ENCODE measurements around the gene SPTAN1.

SPTAN1 gene

DNA sequence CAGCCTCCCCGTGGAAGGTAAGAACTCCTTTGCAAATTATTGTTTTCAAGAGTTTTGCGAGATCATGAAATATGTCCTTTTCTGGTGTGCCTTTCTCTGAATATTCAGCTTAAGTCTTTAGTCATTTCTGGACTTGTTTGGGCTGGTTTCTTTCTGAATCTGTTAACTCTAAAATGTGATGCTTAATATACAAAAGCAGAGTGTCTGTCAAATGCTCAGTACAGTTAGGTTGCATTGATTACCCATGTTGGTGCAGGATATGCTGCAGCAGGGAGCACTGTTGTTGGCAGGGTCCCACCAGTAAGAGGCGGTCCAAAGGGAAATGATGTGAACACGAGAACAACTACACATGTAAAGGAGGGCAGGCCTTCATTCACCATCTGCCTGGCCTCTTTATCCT lies 47.7 kb downstream of the SPTAN1 start:
- Histone ChIP-seq H2BK120ac (ENCODE audit: low read depth, low read length) (no peak overlapping the region), H3K23ac (ENCODE audit: low read depth, low read length, poor library complexity) (no peak overlapping the region), H3K27me3 (ENCODE audit: control insufficient read depth in 3 of 3, insufficient read depth in 3 of 3, low read depth in 1 of 3, low read length in 3 of 3) (no peaks in the 10 kb centered on the region), H3K4me3 (ENCODE audit: low read length in 2 of 2) (no peak overlapping the region), H2AFZ (ENCODE audit: low read length) (no peak overlapping the region), H3K14ac (ENCODE audit: low read length) (no peak overlapping the region), H3K27ac (replicated peaks; ENCODE audit: low read length) (no peak overlapping the region), H3K18ac (ENCODE audit: low read length) (no peak overlapping the region), H3K4ac (ENCODE audit: low read length) (no peak overlapping the region), H2BK15ac (ENCODE audit: low read length) (no peak overlapping the region), H4K91ac (ENCODE audit: low read depth, low read length, poor library complexity) (no peak overlapping the region), H3K36me3 (replicated peaks in 1 of 2; ENCODE audit: control insufficient read depth in 2 of 2, insufficient read depth in 2 of 2, low read length in 2 of 2) (peaks cover 37 to 94% of the 10 kb centered on the region in 2 donors), H3K9me3 (replicated peaks in 1 of 2; ENCODE audit: control insufficient read depth in 2 of 2, insufficient read depth in 1 of 2, low read depth in 1 of 2, low read length in 2 of 2) (no peaks in the 10 kb centered on the region), H4K8ac (ENCODE audit: low read depth, low read length) (no peak overlapping the region), H3K9ac (ENCODE audit: low read depth, low read length, poor library complexity) (no peak overlapping the region), H2AK5ac (ENCODE audit: low read depth, low read length) (no peak overlapping the region), H3K4me1 (ENCODE audit: control insufficient read depth in 2 of 2, insufficient read depth in 1 of 2, low read depth in 1 of 2, low read length in 2 of 2) (no peaks in the 10 kb centered on the region), H3K4me2 (ENCODE audit: insufficient read depth, low read length, poor library complexity, severe bottlenecking) (no peak overlapping the region), H3K79me1 (ENCODE audit: low read depth, low read length) (no peaks in the 10 kb centered on the region), H2BK12ac (ENCODE audit: low read length) (no peak overlapping the region), H2BK5ac (ENCODE audit: low read length) (no peak overlapping the region)
- DNase-seq (ENCODE audit: low spot score), result no peak
- no CpG with 5 or more reads among the region's 4 CpGs for WGBS, 2 donors (ENCODE audit: extremely low coverage in 2 of 2, insufficient read length in 2 of 2, insufficient replicate concordance in 1 of 2)

DNA sequence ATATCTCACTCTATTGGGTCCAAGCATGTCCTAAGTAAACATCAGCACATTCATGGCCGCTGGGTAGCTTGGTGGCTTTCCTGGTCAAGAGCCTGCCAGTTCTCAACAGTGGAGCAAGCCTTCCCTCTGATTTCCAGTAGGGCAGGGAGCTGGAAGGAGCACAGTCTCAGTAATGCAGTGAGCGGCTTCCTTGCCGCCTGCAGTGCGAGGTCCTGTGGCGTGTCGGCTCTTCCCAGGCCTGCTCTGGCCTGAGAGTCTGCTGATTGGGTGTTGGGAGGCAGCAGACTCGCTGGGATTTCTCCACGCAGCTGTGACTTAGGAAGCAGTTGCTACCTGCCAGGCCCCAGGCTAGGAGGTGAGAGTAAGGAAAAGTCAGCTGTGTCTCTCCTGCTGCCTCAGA lies 51.3 kb downstream of the SPTAN1 start:
- H2AFZ ChIP-seq (ENCODE audit: low read length), result no peak overlapping the region
- no peaks in the 10 kb centered on the region for H3K27me3 ChIP-seq (ENCODE audit: control insufficient read depth in 3 of 3, insufficient read depth in 3 of 3, low read depth in 1 of 3, low read length in 3 of 3)
- H3K4me3 ChIP-seq (ENCODE audit: low read length in 2 of 2), result no peak overlapping the region
- H3K4me2 ChIP-seq (ENCODE audit: insufficient read depth, low read length, poor library complexity, severe bottlenecking), result no peak overlapping the region
- no peak overlapping the region for H3K18ac ChIP-seq (ENCODE audit: low read length)
- H2BK5ac ChIP-seq (ENCODE audit: low read length), result no peak overlapping the region
- no CpG with 5 or more reads among the region's 8 CpGs for WGBS, 2 donors (ENCODE audit: extremely low coverage in 2 of 2, insufficient read length in 2 of 2, insufficient replicate concordance in 1 of 2)
- H3K9ac ChIP-seq (ENCODE audit: low read depth, low read length, poor library complexity), result no peak overlapping the region
- no peak overlapping the region for H3K4ac ChIP-seq (ENCODE audit: low read length)
- H3K14ac ChIP-seq (ENCODE audit: low read length), result no peak overlapping the region
- H2AK5ac ChIP-seq (ENCODE audit: low read depth, low read length), result no peak overlapping the region
- H3K27ac ChIP-seq (replicated peaks; ENCODE audit: low read length), result no peak overlapping the region
- no peak overlapping the region for H2BK120ac ChIP-seq (ENCODE audit: low read depth, low read length)
- no peak overlapping the region for H2BK12ac ChIP-seq (ENCODE audit: low read length)
- H4K8ac ChIP-seq (ENCODE audit: low read depth, low read length), result no peak overlapping the region
- no peaks in the 10 kb centered on the region for H3K4me1 ChIP-seq (ENCODE audit: control insufficient read depth in 2 of 2, insufficient read depth in 1 of 2, low read depth in 1 of 2, low read length in 2 of 2)
- H4K91ac ChIP-seq (ENCODE audit: low read depth, low read length, poor library complexity), result no peak overlapping the region
- no peaks in the 10 kb centered on the region for H3K79me1 ChIP-seq (ENCODE audit: low read depth, low read length)
- H3K36me3 ChIP-seq (replicated peaks in 1 of 2; ENCODE audit: control insufficient read depth in 2 of 2, insufficient read depth in 2 of 2, low read length in 2 of 2), result peaks cover 41 to 94% of the 10 kb centered on the region in 2 donors
- H2BK15ac ChIP-seq (ENCODE audit: low read length), result no peak overlapping the region
- DNase-seq (ENCODE audit: low spot score), result no peak
- no peaks in the 10 kb centered on the region for H3K9me3 ChIP-seq (replicated peaks in 1 of 2; ENCODE audit: control insufficient read depth in 2 of 2, insufficient read depth in 1 of 2, low read depth in 1 of 2, low read length in 2 of 2)
- H3K23ac ChIP-seq (ENCODE audit: low read depth, low read length, poor library complexity), result no peak overlapping the region

DNA sequence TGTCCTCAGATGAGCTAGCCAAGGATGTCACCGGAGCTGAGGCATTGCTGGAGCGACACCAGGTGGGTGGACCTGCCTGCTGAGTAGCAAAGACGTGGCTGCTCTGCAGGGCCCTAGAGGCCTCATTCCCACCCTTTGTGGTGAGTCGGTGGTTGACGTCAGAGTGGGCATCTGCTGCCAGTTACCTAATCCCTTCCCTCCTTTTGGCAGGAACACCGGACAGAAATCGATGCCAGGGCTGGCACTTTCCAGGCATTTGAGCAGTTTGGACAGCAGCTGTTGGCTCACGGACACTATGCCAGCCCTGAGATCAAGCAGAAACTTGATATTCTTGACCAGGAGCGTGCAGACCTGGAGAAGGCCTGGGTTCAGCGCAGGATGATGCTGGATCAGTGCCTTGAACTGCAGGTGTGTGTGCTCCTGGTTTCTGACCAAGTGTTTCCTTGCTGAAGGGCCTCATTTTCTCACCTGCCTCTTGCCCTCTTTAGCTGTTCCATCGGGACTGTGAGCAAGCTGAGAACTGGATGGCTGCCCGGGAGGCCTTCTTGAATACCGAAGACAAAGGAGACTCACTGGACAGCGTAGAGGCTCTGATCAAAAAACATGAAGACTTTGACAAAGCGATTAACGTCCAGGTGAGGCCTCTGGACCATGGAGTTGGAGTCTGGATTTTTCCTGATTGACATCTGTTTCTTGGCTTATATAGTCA lies 55.4 kb downstream of the SPTAN1 start:
- DNase-seq (ENCODE audit: low spot score), result no peak
- no peak overlapping the region for H3K9ac ChIP-seq (ENCODE audit: low read depth, low read length, poor library complexity)
- H3K9me3 ChIP-seq (replicated peaks in 1 of 2; ENCODE audit: control insufficient read depth in 2 of 2, insufficient read depth in 1 of 2, low read depth in 1 of 2, low read length in 2 of 2), result no peaks in the 10 kb centered on the region
- H3K4ac ChIP-seq (ENCODE audit: low read length), result no peak overlapping the region
- peaks cover 52 to 96% of the 10 kb centered on the region in 2 donors for H3K36me3 ChIP-seq (replicated peaks in 1 of 2; ENCODE audit: control insufficient read depth in 2 of 2, insufficient read depth in 2 of 2, low read length in 2 of 2)
- no peak overlapping the region for H2BK5ac ChIP-seq (ENCODE audit: low read length)
- no peak overlapping the region for H2AK5ac ChIP-seq (ENCODE audit: low read depth, low read length)
- no peak overlapping the region for H2BK15ac ChIP-seq (ENCODE audit: low read length)
- H3K18ac ChIP-seq (ENCODE audit: low read length), result peak overlapping the region; percentile 72
- no peak overlapping the region for H2BK120ac ChIP-seq (ENCODE audit: low read depth, low read length)
- H4K91ac ChIP-seq (ENCODE audit: low read depth, low read length, poor library complexity), result no peak overlapping the region
- H3K4me3 ChIP-seq (ENCODE audit: low read length in 2 of 2), result no peak overlapping the region
- H3K27ac ChIP-seq (replicated peaks; ENCODE audit: low read length), result peak overlapping the region; percentile 1
- H3K23ac ChIP-seq (ENCODE audit: low read depth, low read length, poor library complexity), result no peak overlapping the region
- no CpG with 5 or more reads among the region's 16 CpGs for WGBS, 2 donors (ENCODE audit: extremely low coverage in 2 of 2, insufficient read length in 2 of 2, insufficient replicate concordance in 1 of 2)
- H2AFZ ChIP-seq (ENCODE audit: low read length), result no peak overlapping the region
- no peaks in the 10 kb centered on the region for H3K27me3 ChIP-seq (ENCODE audit: control insufficient read depth in 3 of 3, insufficient read depth in 3 of 3, low read depth in 1 of 3, low read length in 3 of 3)
- no peaks in the 10 kb centered on the region for H3K4me1 ChIP-seq (ENCODE audit: control insufficient read depth in 2 of 2, insufficient read depth in 1 of 2, low read depth in 1 of 2, low read length in 2 of 2)
- no peak overlapping the region for H3K14ac ChIP-seq (ENCODE audit: low read length)
- H3K79me1 ChIP-seq (ENCODE audit: low read depth, low read length), result no peaks in the 10 kb centered on the region
- no peak overlapping the region for H4K8ac ChIP-seq (ENCODE audit: low read depth, low read length)
- H2BK12ac ChIP-seq (ENCODE audit: low read length), result no peak overlapping the region
- no peak overlapping the region for H3K4me2 ChIP-seq (ENCODE audit: insufficient read depth, low read length, poor library complexity, severe bottlenecking)

DNA sequence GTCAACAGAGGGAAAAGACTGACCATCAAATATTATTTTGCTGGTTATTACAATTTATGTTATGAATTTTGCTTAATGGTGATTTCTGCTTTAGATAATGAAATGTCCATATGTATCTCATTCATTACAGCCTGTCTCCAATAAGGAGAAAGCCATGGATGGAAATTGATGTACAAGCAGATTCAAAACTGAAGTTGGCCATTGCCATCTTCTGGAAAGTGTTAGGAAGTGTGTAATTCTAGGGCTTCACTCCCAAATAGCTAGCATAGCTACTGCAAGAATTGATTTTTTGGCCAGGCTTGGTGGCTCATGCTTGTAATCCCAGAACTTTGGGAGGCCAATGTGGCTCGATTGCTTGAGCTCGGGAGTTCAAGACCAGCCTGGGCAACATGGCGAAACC lies 58.5 kb downstream of the SPTAN1 start:
- Histone ChIP-seq H3K4me2 (ENCODE audit: insufficient read depth, low read length, poor library complexity, severe bottlenecking) (no peak overlapping the region), H3K4me1 (ENCODE audit: control insufficient read depth in 2 of 2, insufficient read depth in 1 of 2, low read depth in 1 of 2, low read length in 2 of 2) (no peaks in the 10 kb centered on the region), H2AFZ (ENCODE audit: low read length) (no peak overlapping the region), H3K27me3 (ENCODE audit: control insufficient read depth in 3 of 3, insufficient read depth in 3 of 3, low read depth in 1 of 3, low read length in 3 of 3) (no peaks in the 10 kb centered on the region), H3K9me3 (replicated peaks in 1 of 2; ENCODE audit: control insufficient read depth in 2 of 2, insufficient read depth in 1 of 2, low read depth in 1 of 2, low read length in 2 of 2) (no peaks in the 10 kb centered on the region), H3K14ac (ENCODE audit: low read length) (no peak overlapping the region), H2BK5ac (ENCODE audit: low read length) (no peak overlapping the region), H4K8ac (ENCODE audit: low read depth, low read length) (no peak overlapping the region), H2BK12ac (ENCODE audit: low read length) (no peak overlapping the region), H3K4ac (ENCODE audit: low read length) (no peak overlapping the region), H2AK5ac (ENCODE audit: low read depth, low read length) (no peak overlapping the region), H2BK15ac (ENCODE audit: low read length) (no peak overlapping the region), H3K79me1 (ENCODE audit: low read depth, low read length) (no peaks in the 10 kb centered on the region), H2BK120ac (ENCODE audit: low read depth, low read length) (no peak overlapping the region), H3K9ac (ENCODE audit: low read depth, low read length, poor library complexity) (no peak overlapping the region), H3K4me3 (ENCODE audit: low read length in 2 of 2) (no peak overlapping the region), H3K18ac (ENCODE audit: low read length) (no peak overlapping the region), H4K91ac (ENCODE audit: low read depth, low read length, poor library complexity) (no peak overlapping the region), H3K27ac (replicated peaks; ENCODE audit: low read length) (no peak overlapping the region), H3K23ac (ENCODE audit: low read depth, low read length, poor library complexity) (no peak overlapping the region), H3K36me3 (replicated peaks in 1 of 2; ENCODE audit: control insufficient read depth in 2 of 2, insufficient read depth in 2 of 2, low read length in 2 of 2) (peaks cover 53 to 96% of the 10 kb centered on the region in 2 donors)
- WGBS, 2 donors (ENCODE audit: extremely low coverage in 2 of 2, insufficient read length in 2 of 2, insufficient replicate concordance in 1 of 2), result no CpG with 5 or more reads among the region's 3 CpGs
- no peak for DNase-seq (ENCODE audit: low spot score)
